ENCODE measurements around the gene NUP35.

- TF ChIP-seq, protein P1, sequence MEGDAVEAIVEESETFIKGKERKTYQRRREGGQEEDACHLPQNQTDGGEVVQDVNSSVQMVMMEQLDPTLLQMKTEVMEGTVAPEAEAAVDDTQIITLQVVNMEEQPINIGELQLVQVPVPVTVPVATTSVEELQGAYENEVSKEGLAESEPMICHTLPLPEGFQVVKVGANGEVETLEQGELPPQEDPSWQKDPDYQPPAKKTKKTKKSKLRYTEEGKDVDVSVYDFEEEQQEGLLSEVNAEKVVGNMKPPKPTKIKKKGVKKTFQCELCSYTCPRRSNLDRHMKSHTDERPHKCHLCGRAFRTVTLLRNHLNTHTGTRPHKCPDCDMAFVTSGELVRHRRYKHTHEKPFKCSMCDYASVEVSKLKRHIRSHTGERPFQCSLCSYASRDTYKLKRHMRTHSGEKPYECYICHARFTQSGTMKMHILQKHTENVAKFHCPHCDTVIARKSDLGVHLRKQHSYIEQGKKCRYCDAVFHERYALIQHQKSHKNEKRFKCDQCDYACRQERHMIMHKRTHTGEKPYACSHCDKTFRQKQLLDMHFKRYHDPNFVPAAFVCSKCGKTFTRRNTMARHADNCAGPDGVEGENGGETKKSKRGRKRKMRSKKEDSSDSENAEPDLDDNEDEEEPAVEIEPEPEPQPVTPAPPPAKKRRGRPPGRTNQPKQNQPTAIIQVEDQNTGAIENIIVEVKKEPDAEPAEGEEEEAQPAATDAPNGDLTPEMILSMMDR (IDR thresholded peaks at IDR 0.05): no peak
- no peak for TF ChIP-seq POLR2A (IDR thresholded peaks at IDR 0.05)
Observed at GRCh38 chr2:183113630-183114029, 10.6 kb upstream of the NUP35 start.
